Measurements from ENCODE around the gene ERF.
"Not testable (repeated sequence)": the region's sequence is repeated elsewhere in the genome, so short reads cannot be mapped to it uniquely, and the experiment has no call there.

ERF gene

DNA sequence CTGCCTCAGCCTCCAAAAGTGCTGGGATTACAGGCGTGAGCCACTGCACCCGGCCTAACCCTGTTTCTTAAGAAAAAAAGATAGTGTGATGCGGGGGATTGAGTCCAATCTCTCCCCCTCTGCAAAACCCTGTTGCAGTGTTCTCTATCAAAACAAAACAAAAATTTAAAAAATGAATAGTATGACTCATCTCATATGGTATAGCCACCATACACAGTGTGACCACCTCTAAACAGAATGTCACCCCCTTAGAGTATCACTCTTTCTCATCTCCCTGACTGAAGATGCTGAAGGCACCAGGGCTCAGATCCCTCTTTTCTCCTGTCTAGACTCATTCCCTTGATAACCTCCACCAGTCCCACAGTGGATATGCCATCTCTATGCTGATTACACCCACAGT, 6.8 kb upstream of the ERF start:
- ATAC-seq, result peak; percentile 25; the same call in 2 of the 3 replicates
- TF ChIP-seq ZC3H10 (CRISPR knock-in tag; IDR thresholded peaks at IDR 0.05), result no peak
- no peak for TF ChIP-seq ARNTL (CRISPR knock-in tag; IDR thresholded peaks at IDR 0.05; ENCODE audit: borderline replicate concordance, low read depth)
- no peak for TF ChIP-seq ZNF565 (CRISPR knock-in tag; conservative IDR thresholded peaks at IDR 0.05; ENCODE audit: low read depth)

DNA sequence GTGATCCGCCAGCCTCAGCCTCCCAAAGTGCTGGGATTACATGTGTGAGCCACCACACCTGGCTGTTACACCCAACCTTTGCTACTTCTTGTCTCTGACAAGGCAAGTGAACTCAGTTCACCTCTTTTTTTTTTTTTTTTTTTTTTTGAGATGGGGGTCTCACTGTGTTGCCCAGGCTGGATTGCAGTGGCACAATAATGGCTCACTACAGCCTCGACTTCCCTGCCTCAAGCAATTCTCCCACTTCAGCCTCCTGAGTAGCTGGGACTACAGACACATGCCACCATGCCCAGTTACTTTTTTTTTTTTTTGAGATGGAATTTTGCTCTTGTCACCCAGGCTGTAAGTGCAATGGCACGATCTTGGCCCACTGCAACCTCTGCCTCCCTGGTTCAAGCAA, 2.9 kb upstream of the ERF start:
- ATAC-seq, result not testable (repeated sequence)

GRCh38 chr19:42255766-42256745, 1.1 kb upstream of the ERF start:
- ATAC-seq, result peak; percentile 61
- TF ChIP-seq PATZ1 (CRISPR knock-in tag; IDR thresholded peaks at IDR 0.05; ENCODE audit: borderline replicate concordance) (peak; percentile 41; the same call in 1 of the 2 replicates), ZNF70 (CRISPR knock-in tag; IDR thresholded peaks at IDR 0.05) (no peak)

GRCh38 chr19:42254089-42254849, 659 bp downstream of the ERF start:
- peak; percentile 4 for ATAC-seq
- TF ChIP-seq ZC3H10 (CRISPR knock-in tag; IDR thresholded peaks at IDR 0.05) (no peak), GLIS3 (CRISPR knock-in tag; IDR thresholded peaks at IDR 0.05) (0 out of 2 replicates have a peak, but pooled peaks have one; percentile 60), PATZ1 (CRISPR knock-in tag; IDR thresholded peaks at IDR 0.05; ENCODE audit: borderline replicate concordance) (peak; percentile 90; the same call in 1 of the 2 replicates), BACH2 (CRISPR knock-in tag; IDR thresholded peaks at IDR 0.05; ENCODE audit: borderline replicate concordance) (no peak)

DNA sequence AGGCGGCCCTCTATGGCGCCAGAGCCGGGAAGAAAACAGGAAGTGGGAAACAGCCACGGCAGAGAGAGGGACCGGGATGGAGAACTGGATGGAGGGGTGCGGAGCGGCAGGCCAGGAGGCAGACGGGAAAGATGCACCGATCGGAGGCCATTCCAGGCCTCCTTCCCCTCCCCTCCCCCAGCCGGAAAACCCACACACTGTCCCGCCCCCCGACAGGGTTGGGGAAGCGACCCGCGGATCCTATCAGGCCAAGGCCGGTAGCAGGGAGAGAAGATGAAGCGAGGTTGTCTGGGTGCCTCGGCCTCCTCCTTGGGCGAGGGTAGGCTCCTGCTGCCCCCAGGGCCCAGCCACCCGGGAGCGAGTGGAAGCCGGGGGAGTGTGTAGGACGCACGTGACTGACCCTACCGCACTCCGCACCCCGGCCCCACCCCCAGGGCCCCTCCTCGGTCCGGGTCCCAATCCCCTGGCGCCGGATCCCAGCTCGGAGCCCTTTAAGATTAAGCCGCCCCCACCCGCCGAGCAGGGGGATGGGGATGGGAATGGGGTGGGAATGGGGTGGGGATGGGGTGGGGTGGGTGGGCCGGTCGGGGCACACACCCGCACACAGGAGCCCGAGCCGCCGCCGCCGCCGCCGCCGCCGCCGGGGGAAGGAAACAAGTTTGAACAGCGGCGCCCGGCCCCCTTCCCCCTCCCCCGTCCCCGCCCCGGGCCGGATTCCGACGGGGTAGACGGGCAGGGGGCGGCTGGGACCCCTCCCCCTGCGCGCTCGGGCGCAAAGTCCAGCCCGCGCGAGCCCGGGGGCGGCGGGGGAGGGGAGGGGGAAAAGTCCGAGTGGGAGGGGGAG, 1.5 kb downstream of the ERF start:
- ATAC-seq, result peak; percentile 7
- TF ChIP-seq ZFP30 (CRISPR knock-in tag; IDR thresholded peaks at IDR 0.05), result no peak
- no peak for TF ChIP-seq RARB (CRISPR knock-in tag; IDR thresholded peaks at IDR 0.05)
- TF ChIP-seq ESRRG (CRISPR knock-in tag; IDR thresholded peaks at IDR 0.05), result no peak
- no peak for TF ChIP-seq ZNF565 (CRISPR knock-in tag; conservative IDR thresholded peaks at IDR 0.05; ENCODE audit: low read depth)
- TF ChIP-seq OSR1 (CRISPR knock-in tag; IDR thresholded peaks at IDR 0.05), result no peak
- TF ChIP-seq, protein P1, sequence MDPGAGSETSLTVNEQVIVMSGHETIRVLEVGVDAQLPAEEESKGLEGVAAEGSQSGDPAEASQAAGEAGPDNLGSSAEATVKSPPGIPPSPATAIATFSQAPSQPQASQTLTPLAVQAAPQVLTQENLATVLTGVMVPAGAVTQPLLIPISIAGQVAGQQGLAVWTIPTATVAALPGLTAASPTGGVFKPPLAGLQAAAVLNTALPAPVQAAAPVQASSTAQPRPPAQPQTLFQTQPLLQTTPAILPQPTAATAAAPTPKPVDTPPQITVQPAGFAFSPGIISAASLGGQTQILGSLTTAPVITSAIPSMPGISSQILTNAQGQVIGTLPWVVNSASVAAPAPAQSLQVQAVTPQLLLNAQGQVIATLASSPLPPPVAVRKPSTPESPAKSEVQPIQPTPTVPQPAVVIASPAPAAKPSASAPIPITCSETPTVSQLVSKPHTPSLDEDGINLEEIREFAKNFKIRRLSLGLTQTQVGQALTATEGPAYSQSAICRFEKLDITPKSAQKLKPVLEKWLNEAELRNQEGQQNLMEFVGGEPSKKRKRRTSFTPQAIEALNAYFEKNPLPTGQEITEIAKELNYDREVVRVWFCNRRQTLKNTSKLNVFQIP (CRISPR knock-in tag; IDR thresholded peaks at IDR 0.05; ENCODE audit: borderline replicate concordance, low read depth), result no peak
- no peak for TF ChIP-seq ZNF70 (CRISPR knock-in tag; IDR thresholded peaks at IDR 0.05)
- no peak for TF ChIP-seq GLIS3 (CRISPR knock-in tag; IDR thresholded peaks at IDR 0.05)
- TF ChIP-seq, protein P2, sequence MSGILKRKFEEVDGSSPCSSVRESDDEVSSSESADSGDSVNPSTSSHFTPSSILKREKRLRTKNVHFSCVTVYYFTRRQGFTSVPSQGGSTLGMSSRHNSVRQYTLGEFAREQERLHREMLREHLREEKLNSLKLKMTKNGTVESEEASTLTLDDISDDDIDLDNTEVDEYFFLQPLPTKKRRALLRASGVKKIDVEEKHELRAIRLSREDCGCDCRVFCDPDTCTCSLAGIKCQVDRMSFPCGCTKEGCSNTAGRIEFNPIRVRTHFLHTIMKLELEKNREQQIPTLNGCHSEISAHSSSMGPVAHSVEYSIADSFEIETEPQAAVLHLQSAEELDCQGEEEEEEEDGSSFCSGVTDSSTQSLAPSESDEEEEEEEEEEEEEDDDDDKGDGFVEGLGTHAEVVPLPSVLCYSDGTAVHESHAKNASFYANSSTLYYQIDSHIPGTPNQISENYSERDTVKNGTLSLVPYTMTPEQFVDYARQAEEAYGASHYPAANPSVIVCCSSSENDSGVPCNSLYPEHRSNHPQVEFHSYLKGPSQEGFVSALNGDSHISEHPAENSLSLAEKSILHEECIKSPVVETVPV (CRISPR knock-in tag; IDR thresholded peaks at IDR 0.05), result no peak
- no peak for TF ChIP-seq TCF4 (CRISPR knock-in tag; IDR thresholded peaks at IDR 0.05; ENCODE audit: borderline replicate concordance)
- TF ChIP-seq TOX (CRISPR knock-in tag; IDR thresholded peaks at IDR 0.05; ENCODE audit: borderline replicate concordance), result no peak
- TF ChIP-seq ZFP3 (CRISPR knock-in tag; IDR thresholded peaks at IDR 0.05), result no peak
- TF ChIP-seq SNAI2 (CRISPR knock-in tag; IDR thresholded peaks at IDR 0.05), result no peak
- TF ChIP-seq PPARA (CRISPR knock-in tag; IDR thresholded peaks at IDR 0.05; ENCODE audit: borderline replicate concordance), result no peak
- TF ChIP-seq ZC3H10 (CRISPR knock-in tag; IDR thresholded peaks at IDR 0.05), result no peak

All from SK-N-SH treated with all-trans-retinoic acid at 6 μM for 48 hours (cell line).